DMS53 treated with DMSO at 0.1 percent for 48 hours (cell line): Measurements from ENCODE around the gene TAPBP.
"Not testable (repeated sequence)": the region's sequence is repeated elsewhere in the genome, so short reads cannot be mapped to it uniquely, and the experiment has no call there.

Experiments used
- DNase-seq: peaks from one replicate; lab custom pipeline; 2025; ENCODE audit not compliant: unreplicated experiment; lab: John Stamatoyannopoulos, UW

Gene TAPBP

GRCh38 chr6:33297956-33298772, 15.7 kb downstream of the TAPBP start:
- DNase-seq, result peak; percentile 35

GRCh38 chr6:33297406-33297955, 16.4 kb downstream of the TAPBP start:
- DNase-seq, result no peak

GRCh38 chr6:33296797-33297405, 17.0 kb downstream of the TAPBP start:
- no peak for DNase-seq

GRCh38 chr6:33295621-33296369, 18.1 kb downstream of the TAPBP start:
- no peak for DNase-seq

- no peak for DNase-seq
Measured at GRCh38 chr6:33294086-33294823, 19.6 kb downstream of the TAPBP start.

GRCh38 chr6:33292996-33293682, 20.7 kb downstream of the TAPBP start:
- DNase-seq, result no peak

- no peak for DNase-seq
Measured at GRCh38 chr6:33290459-33290858, 23.4 kb downstream of the TAPBP start.

- no peak for DNase-seq
Measured at GRCh38 chr6:33289784-33290315, 24.0 kb downstream of the TAPBP start.

GRCh38 chr6:33288921-33289783, 24.7 kb downstream of the TAPBP start, which contains the start of the genes PFDN6 and WDR46:
Gene PFDN6, plus strand, starts transcription at chr6:33289601. Its CDS starts 256 bp downstream, at chr6:33289857.
Gene WDR46, minus strand, starts transcription at chr6:33289239. Its CDS starts 69 bp downstream, at chr6:33289170.
- DNase-seq, result peak; percentile 90

GRCh38 chr6:33288141-33288920, 25.5 kb downstream of the TAPBP start:
- no peak for DNase-seq

GRCh38 chr6:33286946-33287914, 26.6 kb downstream of the TAPBP start:
- no peak for DNase-seq

GRCh38 chr6:33285214-33285613, 28.7 kb downstream of the TAPBP start:
- not testable (repeated sequence) for DNase-seq

- no peak for DNase-seq
Measured at GRCh38 chr6:33280539-33280938, 33.3 kb downstream of the TAPBP start.

GRCh38 chr6:33279971-33280511, 33.8 kb downstream of the TAPBP start:
- DNase-seq, result peak; percentile 47

GRCh38 chr6:33279257-33279695, 34.6 kb downstream of the TAPBP start:
- no peak for DNase-seq

- no peak for DNase-seq
Measured at GRCh38 chr6:33278810-33279209, 35.1 kb downstream of the TAPBP start.

GRCh38 chr6:33278392-33278741, 35.5 kb downstream of the TAPBP start:
- no peak for DNase-seq
